B cell (primary cell): ENCODE results near the gene RNU4-1.

Source experiments
- EZH2 ChIP-seq: IDR thresholded peaks from 2 replicates; pipeline ENCODE4 v1.6.1; 2012; ENCODE audit warnings: borderline replicate concordance, low read depth, mild to moderate bottlenecking, moderate library complexity, low read length; ENCODE audit not compliant: insufficient read depth, poor library complexity, severe bottlenecking
- TF ChIP-seq, protein P1 (sequence below): fragments of 200-600 bp; IDR thresholded peaks from one replicate; pipeline ENCODE4 v1.8.0; 2022; ENCODE audit warnings: antibody characterized with exemption, mild to moderate bottlenecking

DNA sequence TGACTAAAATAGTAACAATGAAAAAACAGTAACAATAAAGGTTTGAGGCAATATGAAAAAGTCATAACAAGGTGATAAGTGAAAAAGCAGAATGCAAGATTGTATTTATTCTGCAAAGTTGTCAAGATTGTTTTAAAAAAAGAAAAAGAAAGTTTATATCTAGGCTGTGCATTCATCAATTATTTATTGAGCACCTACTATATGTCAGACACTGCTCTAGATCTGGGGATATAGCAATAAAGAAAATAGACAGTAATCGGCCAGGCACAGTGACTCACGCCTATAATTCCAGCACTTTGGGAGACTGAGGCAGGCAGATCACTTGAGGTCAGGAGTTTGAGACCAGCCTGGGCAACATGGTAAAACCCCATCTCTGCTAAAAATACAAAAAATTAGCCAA lies 30.7 kb upstream of the RNU4-1 start:
- TF ChIP-seq, protein P1, sequence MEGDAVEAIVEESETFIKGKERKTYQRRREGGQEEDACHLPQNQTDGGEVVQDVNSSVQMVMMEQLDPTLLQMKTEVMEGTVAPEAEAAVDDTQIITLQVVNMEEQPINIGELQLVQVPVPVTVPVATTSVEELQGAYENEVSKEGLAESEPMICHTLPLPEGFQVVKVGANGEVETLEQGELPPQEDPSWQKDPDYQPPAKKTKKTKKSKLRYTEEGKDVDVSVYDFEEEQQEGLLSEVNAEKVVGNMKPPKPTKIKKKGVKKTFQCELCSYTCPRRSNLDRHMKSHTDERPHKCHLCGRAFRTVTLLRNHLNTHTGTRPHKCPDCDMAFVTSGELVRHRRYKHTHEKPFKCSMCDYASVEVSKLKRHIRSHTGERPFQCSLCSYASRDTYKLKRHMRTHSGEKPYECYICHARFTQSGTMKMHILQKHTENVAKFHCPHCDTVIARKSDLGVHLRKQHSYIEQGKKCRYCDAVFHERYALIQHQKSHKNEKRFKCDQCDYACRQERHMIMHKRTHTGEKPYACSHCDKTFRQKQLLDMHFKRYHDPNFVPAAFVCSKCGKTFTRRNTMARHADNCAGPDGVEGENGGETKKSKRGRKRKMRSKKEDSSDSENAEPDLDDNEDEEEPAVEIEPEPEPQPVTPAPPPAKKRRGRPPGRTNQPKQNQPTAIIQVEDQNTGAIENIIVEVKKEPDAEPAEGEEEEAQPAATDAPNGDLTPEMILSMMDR = no peak
- TF ChIP-seq EZH2 = no peak
